ENCODE data around the gene RRP15. TPM values are rescaled to one million over a fixed set of nuclear protein-coding genes. Genes with fewer than 3 reads are reported as not detected.

Gene RRP15
- polyA plus RNA-seq (2013, experiment 1 of 2): 31.3 TPM
- polyA plus RNA-seq (2013, experiment 2 of 2): 23.8 TPM

GRCh38 chr1:218284917-218285635 is at the start of gene RRP15:
Gene RRP15, plus strand, starts transcription at chr1:218285293. Its CDS starts 24 bp downstream, at chr1:218285317.
- H3K9me3 ChIP-seq (ENCODE audit: insufficient read depth, low read depth, low read length): peaks cover 11% of the 10 kb centered on the region; the same call in 1 of the 2 replicates
- WGBS: under 1% methylated on average over 43 of the region's 45 CpGs
- no peaks in the 10 kb centered on the region for H3K27me3 ChIP-seq (ENCODE audit: insufficient read depth, low read length)
- 0 out of 2 replicates have a peak, but pooled peaks cover 10% of the 10 kb centered on the region for H3K36me3 ChIP-seq (ENCODE audit: insufficient read depth, low read length)
- peak within 1 kb of the TSS; percentile 79 for H3K27ac ChIP-seq (ENCODE audit: low read depth, low read length)
- H3K9ac ChIP-seq (ENCODE audit: low read depth, low read length): peak within 1 kb of the TSS; percentile 84
- H3K4me3 ChIP-seq (ENCODE audit: low read length): peak within 1 kb of the TSS; percentile 78
- H3K4me1 ChIP-seq (ENCODE audit: insufficient read depth, low read length): peaks cover 13% of the 10 kb centered on the region; the same call in 1 of the 2 replicates

- WGBS: 88% methylated on average over 3 of the region's 3 CpGs
- no peaks in the 10 kb centered on the region for H3K4me1 ChIP-seq (ENCODE audit: insufficient read depth, low read length)
- no peak overlapping the region for H3K27ac ChIP-seq (ENCODE audit: low read depth, low read length)
- H3K4me3 ChIP-seq (ENCODE audit: low read length): no peak overlapping the region
- H3K9ac ChIP-seq (ENCODE audit: low read depth, low read length): no peak overlapping the region
- no peaks in the 10 kb centered on the region for H3K27me3 ChIP-seq (ENCODE audit: insufficient read depth, low read length)
- H3K36me3 ChIP-seq (ENCODE audit: insufficient read depth, low read length): no peaks in the 10 kb centered on the region
- no peaks in the 10 kb centered on the region for H3K9me3 ChIP-seq (ENCODE audit: insufficient read depth, low read depth, low read length)
Measured at GRCh38 chr1:218242171-218242570, 42.9 kb upstream of the RRP15 start.

GRCh38 chr1:218247339-218247738 is 37.8 kb upstream of the RRP15 start:
- no peaks in the 10 kb centered on the region for H3K27me3 ChIP-seq (ENCODE audit: insufficient read depth, low read length)
- H3K9ac ChIP-seq (ENCODE audit: low read depth, low read length): no peak overlapping the region
- H3K9me3 ChIP-seq (ENCODE audit: insufficient read depth, low read depth, low read length): no peaks in the 10 kb centered on the region
- H3K36me3 ChIP-seq (ENCODE audit: insufficient read depth, low read length): no peaks in the 10 kb centered on the region
- no peak overlapping the region for H3K27ac ChIP-seq (ENCODE audit: low read depth, low read length)
- H3K4me1 ChIP-seq (ENCODE audit: insufficient read depth, low read length): no peaks in the 10 kb centered on the region
- no peak overlapping the region for H3K4me3 ChIP-seq (ENCODE audit: low read length)

GRCh38 chr1:218249338-218250140 is 35.6 kb upstream of the RRP15 start:
- Histone ChIP-seq H3K9me3 (ENCODE audit: insufficient read depth, low read depth, low read length) (no peaks in the 10 kb centered on the region), H3K9ac (ENCODE audit: low read depth, low read length) (no peak overlapping the region), H3K4me1 (ENCODE audit: insufficient read depth, low read length) (peaks cover 3% of the 10 kb centered on the region; the same call in 1 of the 2 replicates), H3K27me3 (ENCODE audit: insufficient read depth, low read length) (no peaks in the 10 kb centered on the region), H3K27ac (ENCODE audit: low read depth, low read length) (no peak overlapping the region), H3K36me3 (ENCODE audit: insufficient read depth, low read length) (no peaks in the 10 kb centered on the region), H3K4me3 (ENCODE audit: low read length) (no peak overlapping the region)
- 95% methylated on average over 6 of the region's 6 CpGs for WGBS

- Histone ChIP-seq H3K27ac (ENCODE audit: low read depth, low read length) (no peak overlapping the region), H3K36me3 (ENCODE audit: insufficient read depth, low read length) (no peaks in the 10 kb centered on the region)
- WGBS: 83% methylated on average over 4 of the region's 4 CpGs
Measured at GRCh38 chr1:218250492-218250891, 34.6 kb upstream of the RRP15 start.

GRCh38 chr1:218254296-218254946 is 30.7 kb upstream of the RRP15 start:
- H3K4me3 ChIP-seq (ENCODE audit: low read length): no peak overlapping the region
- WGBS: 66% methylated on average over 6 of the region's 8 CpGs

More at GRCh38 chr1:218250492-218250891, 34.6 kb upstream of the RRP15 start:
- Histone ChIP-seq H3K4me3 (ENCODE audit: low read length) (no peak overlapping the region), H3K4me1 (ENCODE audit: insufficient read depth, low read length) (peaks cover 4% of the 10 kb centered on the region; the same call in 1 of the 2 replicates), H3K9me3 (ENCODE audit: insufficient read depth, low read depth, low read length) (no peaks in the 10 kb centered on the region), H3K9ac (ENCODE audit: low read depth, low read length) (no peak overlapping the region), H3K27me3 (ENCODE audit: insufficient read depth, low read length) (no peaks in the 10 kb centered on the region)

GRCh38 chr1:218255090-218255489 is 30.0 kb upstream of the RRP15 start:
- 90% methylated on average over 2 of the region's 2 CpGs for WGBS
- H3K4me1 ChIP-seq (ENCODE audit: insufficient read depth, low read length): peaks cover 4% of the 10 kb centered on the region
- H3K27ac ChIP-seq (ENCODE audit: low read depth, low read length): no peak overlapping the region
- H3K9me3 ChIP-seq (ENCODE audit: insufficient read depth, low read depth, low read length): no peaks in the 10 kb centered on the region
- H3K9ac ChIP-seq (ENCODE audit: low read depth, low read length): no peak overlapping the region
- H3K27me3 ChIP-seq (ENCODE audit: insufficient read depth, low read length): no peaks in the 10 kb centered on the region
- no peaks in the 10 kb centered on the region for H3K36me3 ChIP-seq (ENCODE audit: insufficient read depth, low read length)
- no peak overlapping the region for H3K4me3 ChIP-seq (ENCODE audit: low read length)

More at GRCh38 chr1:218254296-218254946, 30.7 kb upstream of the RRP15 start:
- Histone ChIP-seq H3K27me3 (ENCODE audit: insufficient read depth, low read length) (no peaks in the 10 kb centered on the region), H3K9me3 (ENCODE audit: insufficient read depth, low read depth, low read length) (no peaks in the 10 kb centered on the region), H3K9ac (ENCODE audit: low read depth, low read length) (no peak overlapping the region), H3K27ac (ENCODE audit: low read depth, low read length) (no peak overlapping the region), H3K36me3 (ENCODE audit: insufficient read depth, low read length) (no peaks in the 10 kb centered on the region), H3K4me1 (ENCODE audit: insufficient read depth, low read length) (peaks cover 4% of the 10 kb centered on the region)

- H3K27me3 ChIP-seq (ENCODE audit: insufficient read depth, low read length): no peaks in the 10 kb centered on the region
- no peak overlapping the region for H3K9ac ChIP-seq (ENCODE audit: low read depth, low read length)
- H3K36me3 ChIP-seq (ENCODE audit: insufficient read depth, low read length): no peaks in the 10 kb centered on the region
- peaks cover 4% of the 10 kb centered on the region for H3K4me1 ChIP-seq (ENCODE audit: insufficient read depth, low read length)
- no peaks in the 10 kb centered on the region for H3K9me3 ChIP-seq (ENCODE audit: insufficient read depth, low read depth, low read length)
- no peak overlapping the region for H3K27ac ChIP-seq (ENCODE audit: low read depth, low read length)
- no peak overlapping the region for H3K4me3 ChIP-seq (ENCODE audit: low read length)
- no CpG with 5 or more reads among the region's 1 CpG for WGBS
Measured at GRCh38 chr1:218257371-218257770, 27.7 kb upstream of the RRP15 start.

GRCh38 chr1:218257971-218258370 is 27.1 kb upstream of the RRP15 start:
- Histone ChIP-seq H3K27ac (ENCODE audit: low read depth, low read length) (no peak overlapping the region), H3K4me3 (ENCODE audit: low read length) (no peak overlapping the region), H3K9me3 (ENCODE audit: insufficient read depth, low read depth, low read length) (no peaks in the 10 kb centered on the region), H3K4me1 (ENCODE audit: insufficient read depth, low read length) (peaks cover 4% of the 10 kb centered on the region), H3K36me3 (ENCODE audit: insufficient read depth, low read length) (no peaks in the 10 kb centered on the region), H3K9ac (ENCODE audit: low read depth, low read length) (no peak overlapping the region), H3K27me3 (ENCODE audit: insufficient read depth, low read length) (no peaks in the 10 kb centered on the region)
- 93% methylated on average over 2 of the region's 2 CpGs for WGBS

- Histone ChIP-seq H3K4me3 (ENCODE audit: low read length) (no peak overlapping the region), H3K9me3 (ENCODE audit: insufficient read depth, low read depth, low read length) (no peaks in the 10 kb centered on the region), H3K36me3 (ENCODE audit: insufficient read depth, low read length) (no peaks in the 10 kb centered on the region), H3K4me1 (ENCODE audit: insufficient read depth, low read length) (peaks cover 3% of the 10 kb centered on the region), H3K27ac (ENCODE audit: low read depth, low read length) (no peak overlapping the region), H3K27me3 (ENCODE audit: insufficient read depth, low read length) (no peaks in the 10 kb centered on the region), H3K9ac (ENCODE audit: low read depth, low read length) (no peak overlapping the region)
- no CpG with 5 or more reads among the region's 1 CpG for WGBS
Measured at GRCh38 chr1:218259339-218259738, 25.8 kb upstream of the RRP15 start.

- Histone ChIP-seq H3K4me1 (ENCODE audit: insufficient read depth, low read length) (no peaks in the 10 kb centered on the region; the same call in 1 of the 2 replicates), H3K36me3 (ENCODE audit: insufficient read depth, low read length) (no peaks in the 10 kb centered on the region), H3K4me3 (ENCODE audit: low read length) (no peak overlapping the region), H3K27ac (ENCODE audit: low read depth, low read length) (no peak overlapping the region), H3K27me3 (ENCODE audit: insufficient read depth, low read length) (no peaks in the 10 kb centered on the region), H3K9me3 (ENCODE audit: insufficient read depth, low read depth, low read length) (no peaks in the 10 kb centered on the region), H3K9ac (ENCODE audit: low read depth, low read length) (no peak overlapping the region)
- 71% methylated on average over 4 of the region's 6 CpGs for WGBS
Measured at GRCh38 chr1:218259800-218260199, 25.3 kb upstream of the RRP15 start.

All from HUES64 (cell line).